22Rv1 (cell line): ENCODE measurements around the gene LASP1NB.

Source experiments
- H3K27ac ChIP-seq: fragments of 450-650 bp; 2 replicates; pipeline ENCODE4 v1.5.1; 2017
- CTCF ChIP-seq: fragments of 450-650 bp; IDR thresholded peaks from 2 replicates; pipeline ENCODE4 v1.5.1; 2017; ENCODE audit warnings: mild to moderate bottlenecking
- ZFX ChIP-seq: fragments of 450-650 bp; IDR thresholded peaks from 2 replicates; pipeline ENCODE4 v1.6.1; 2017; ENCODE audit warnings: antibody characterized with exemption, borderline replicate concordance

LASP1NB gene

GRCh38 chr17:38918129-38918913 is 7.1 kb upstream of the LASP1NB start:
- H3K27ac ChIP-seq = no peak overlapping the region
- TF ChIP-seq CTCF = no peak
- TF ChIP-seq ZFX = no peak

GRCh38 chr17:38918916-38919315 is 6.5 kb upstream of the LASP1NB start:
- TF ChIP-seq CTCF (no peak), ZFX (no peak)

GRCh38 chr17:38919316-38920078 is 5.9 kb upstream of the LASP1NB start:
- H3K27ac ChIP-seq = no peak overlapping the region
- no peak for TF ChIP-seq CTCF
- no peak for TF ChIP-seq ZFX

More at GRCh38 chr17:38918916-38919315, 6.5 kb upstream of the LASP1NB start:
- H3K27ac ChIP-seq = no peak overlapping the region

- TF ChIP-seq ZFX = no peak
- no peak for TF ChIP-seq CTCF
- H3K27ac ChIP-seq = 0 out of 2 replicates have a peak overlapping the region, but pooled peaks have one; percentile 29
These were observed 4.8 kb upstream of the LASP1NB start for GRCh38 chr17:38920374-38921291.

- no peak for TF ChIP-seq CTCF
- no peak for TF ChIP-seq ZFX
- peak overlapping the region; percentile 29 for H3K27ac ChIP-seq
These were observed 3.5 kb upstream of the LASP1NB start for GRCh38 chr17:38921756-38922411.

GRCh38 chr17:38922538-38923297 is 2.7 kb upstream of the LASP1NB start:
- TF ChIP-seq ZFX (no peak), CTCF (no peak)
- H3K27ac ChIP-seq = peak overlapping the region; percentile 29
